Spleen (tissue), 7 donors: ENCODE results near the gene ITPRID2.

ENCODE experiments used
- POLR2AphosphoS5 ChIP-seq, 3 donors: sonication (generic); formaldehyde crosslinking; IDR thresholded peaks; one replicate each; pipeline ENCODE4 v1.5.1; 2017; ENCODE audit warnings: antibody characterized with exemption in 3 of 3
- TF ChIP-seq, protein P1 (sequence below), 11 experiments: fragments of 200-600 bp in 7 of 11; fragments of 450-650 bp in 4 of 11; sonication (generic) in 4 of 11; IDR thresholded peaks in 8 of 11; conservative IDR thresholded peaks in 3 of 11; 1 replicate in 7 of 11; 2 replicates in 4 of 11; pipeline versions ENCODE4 v1.4.0 to v1.8.0; 2016 to 2021; ENCODE audit warnings: antibody characterized with exemption in 11 of 11, inconsistent platforms in 4 of 11, mild to moderate bottlenecking in 1 of 11
- donor health status: DM: no; HTN: no; CAD: no; lungs with moderate emphysema.
- donor health status: DM: no; HTN: no; CAD: no.
- donor health status: DM: no; HTN: no; CAD: no.

DNA sequence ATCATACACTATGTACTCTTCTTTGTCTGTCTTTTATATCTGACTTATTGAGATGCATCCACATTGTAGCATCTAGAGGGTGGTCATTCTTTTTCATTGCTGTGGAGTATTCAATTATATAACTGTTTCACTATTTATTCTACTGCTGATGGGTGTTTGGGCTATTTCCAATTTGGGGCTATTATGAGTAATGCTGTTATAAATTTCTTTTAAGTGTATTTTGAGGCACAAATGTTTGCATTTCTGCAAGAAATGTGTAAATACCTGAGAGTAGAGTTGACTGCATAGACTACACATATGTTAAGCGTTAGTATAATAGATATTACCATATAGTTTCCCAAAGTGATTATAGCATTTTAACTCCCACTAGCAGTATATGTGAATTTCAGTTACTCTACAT, 67.2 kb downstream of the ITPRID2 start:
- TF ChIP-seq, protein P1, sequence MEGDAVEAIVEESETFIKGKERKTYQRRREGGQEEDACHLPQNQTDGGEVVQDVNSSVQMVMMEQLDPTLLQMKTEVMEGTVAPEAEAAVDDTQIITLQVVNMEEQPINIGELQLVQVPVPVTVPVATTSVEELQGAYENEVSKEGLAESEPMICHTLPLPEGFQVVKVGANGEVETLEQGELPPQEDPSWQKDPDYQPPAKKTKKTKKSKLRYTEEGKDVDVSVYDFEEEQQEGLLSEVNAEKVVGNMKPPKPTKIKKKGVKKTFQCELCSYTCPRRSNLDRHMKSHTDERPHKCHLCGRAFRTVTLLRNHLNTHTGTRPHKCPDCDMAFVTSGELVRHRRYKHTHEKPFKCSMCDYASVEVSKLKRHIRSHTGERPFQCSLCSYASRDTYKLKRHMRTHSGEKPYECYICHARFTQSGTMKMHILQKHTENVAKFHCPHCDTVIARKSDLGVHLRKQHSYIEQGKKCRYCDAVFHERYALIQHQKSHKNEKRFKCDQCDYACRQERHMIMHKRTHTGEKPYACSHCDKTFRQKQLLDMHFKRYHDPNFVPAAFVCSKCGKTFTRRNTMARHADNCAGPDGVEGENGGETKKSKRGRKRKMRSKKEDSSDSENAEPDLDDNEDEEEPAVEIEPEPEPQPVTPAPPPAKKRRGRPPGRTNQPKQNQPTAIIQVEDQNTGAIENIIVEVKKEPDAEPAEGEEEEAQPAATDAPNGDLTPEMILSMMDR (IDR thresholded peaks at IDR 0.05 in 8 of 11, conservative IDR thresholded peaks at IDR 0.05 in 3 of 11): no peak
- TF ChIP-seq POLR2AphosphoS5 (IDR thresholded peaks at IDR 0.05): no peak
